ENCODE results near the gene TAAR5. TPM values are rescaled to one million over a fixed set of nuclear protein-coding genes. Genes with fewer than 3 reads are reported as not detected.

The TAAR5 gene, protein sequence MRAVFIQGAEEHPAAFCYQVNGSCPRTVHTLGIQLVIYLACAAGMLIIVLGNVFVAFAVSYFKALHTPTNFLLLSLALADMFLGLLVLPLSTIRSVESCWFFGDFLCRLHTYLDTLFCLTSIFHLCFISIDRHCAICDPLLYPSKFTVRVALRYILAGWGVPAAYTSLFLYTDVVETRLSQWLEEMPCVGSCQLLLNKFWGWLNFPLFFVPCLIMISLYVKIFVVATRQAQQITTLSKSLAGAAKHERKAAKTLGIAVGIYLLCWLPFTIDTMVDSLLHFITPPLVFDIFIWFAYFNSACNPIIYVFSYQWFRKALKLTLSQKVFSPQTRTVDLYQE
- total RNA-seq, result not detected in 2 replicates

DNA sequence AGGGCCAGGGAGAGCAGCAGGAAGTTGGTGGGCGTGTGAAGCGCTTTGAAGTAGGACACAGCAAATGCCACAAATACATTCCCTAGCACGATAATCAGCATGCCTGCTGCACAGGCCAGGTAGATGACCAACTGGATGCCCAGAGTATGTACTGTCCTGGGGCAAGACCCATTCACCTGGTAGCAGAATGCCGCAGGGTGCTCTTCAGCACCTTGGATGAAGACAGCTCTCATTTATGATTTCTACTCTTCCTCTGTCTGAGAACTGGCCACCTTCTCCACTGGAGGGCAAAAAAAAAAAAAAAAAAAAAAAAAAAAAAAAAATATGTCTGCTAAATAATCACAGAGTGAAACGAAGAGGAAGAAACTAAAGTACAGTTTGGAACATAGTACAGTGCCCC lies at the start of gene TAAR5:
Gene TAAR5 (minus strand): TSS at position 288 of the 400 bp plus-strand sequence. CDS start 55 bp downstream, at position 233.

DNA sequence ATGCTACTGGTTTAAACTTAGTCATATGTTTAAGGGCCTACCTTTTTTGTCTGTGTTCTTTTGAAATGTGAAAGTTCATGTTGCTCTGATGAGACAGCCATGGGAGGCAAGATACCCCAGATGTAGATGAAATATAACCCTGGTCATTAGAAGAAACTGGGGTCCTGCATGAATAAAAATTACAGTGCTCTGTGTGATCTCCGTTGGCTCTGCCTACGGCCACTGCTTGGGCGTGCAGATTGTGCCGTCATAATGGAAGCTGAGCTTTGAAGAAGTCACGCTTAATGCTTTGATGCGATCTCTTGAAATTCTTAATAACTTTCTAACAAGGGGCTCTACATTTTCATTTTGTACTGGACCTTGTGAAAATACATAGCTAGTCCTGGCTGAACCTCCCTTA lies 34.6 kb upstream of the TAAR5 start, which contains the start of gene TAAR2:
Gene TAAR2 (minus strand): TSS at position 101 of the 400 bp plus-strand sequence. CDS start 0 bp downstream, at position 101.

DNA sequence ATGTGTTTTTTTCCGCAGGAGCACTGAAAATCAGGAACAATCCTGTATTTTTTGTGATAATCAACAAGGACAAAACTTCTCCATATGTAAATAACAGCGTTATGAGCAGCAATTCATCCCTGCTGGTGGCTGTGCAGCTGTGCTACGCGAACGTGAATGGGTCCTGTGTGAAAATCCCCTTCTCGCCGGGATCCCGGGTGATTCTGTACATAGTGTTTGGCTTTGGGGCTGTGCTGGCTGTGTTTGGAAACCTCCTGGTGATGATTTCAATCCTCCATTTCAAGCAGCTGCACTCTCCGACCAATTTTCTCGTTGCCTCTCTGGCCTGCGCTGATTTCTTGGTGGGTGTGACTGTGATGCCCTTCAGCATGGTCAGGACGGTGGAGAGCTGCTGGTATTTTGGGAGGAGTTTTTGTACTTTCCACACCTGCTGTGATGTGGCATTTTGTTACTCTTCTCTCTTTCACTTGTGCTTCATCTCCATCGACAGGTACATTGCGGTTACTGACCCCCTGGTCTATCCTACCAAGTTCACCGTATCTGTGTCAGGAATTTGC lies 19.2 kb downstream of the TAAR5 start, which contains the start of gene TAAR6:
Gene TAAR6 (plus strand): TSS at position 102 of the 557 bp plus-strand sequence. CDS start 0 bp downstream, at position 102.

DNA sequence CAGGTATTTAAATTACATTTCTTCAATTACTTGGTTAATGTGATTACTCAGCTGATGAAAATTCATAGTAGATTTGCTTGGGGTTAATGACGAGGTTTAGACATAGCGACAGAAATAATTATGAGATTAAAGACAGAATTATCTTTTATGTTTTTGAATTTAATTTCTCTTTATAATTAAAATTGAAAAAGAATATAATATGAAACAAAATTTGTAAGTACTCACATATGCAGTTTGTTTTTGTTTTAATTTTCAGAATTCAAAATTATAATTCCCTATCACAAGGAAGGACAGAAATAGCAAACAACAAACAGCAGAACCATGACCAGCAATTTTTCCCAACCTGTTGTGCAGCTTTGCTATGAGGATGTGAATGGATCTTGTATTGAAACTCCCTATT lies 37.2 kb downstream of the TAAR5 start, which contains the start of gene TAAR8:
Gene TAAR8 (plus strand): TSS at position 301 of the 400 bp plus-strand sequence. CDS start 21 bp downstream, at position 322.

Other genes with a start within 250 kb of the TAAR5 start
- 16.0 and 20.6 TPM in 2 replicates for gene MOXD1, start 188.3 kb downstream of the TAAR5 start, total RNA-seq
- gene STX7, start 76.6 kb downstream of the TAAR5 start, total RNA-seq, result 13.3 and 13.8 TPM in 2 replicates
- not detected in 2 replicates for gene TAAR9, start 51.5 kb downstream of the TAAR5 start, total RNA-seq
- gene TAAR8, start 37.1 kb downstream of the TAAR5 start, total RNA-seq, result not detected in 2 replicates
- gene TAAR6, start 19.4 kb downstream of the TAAR5 start, total RNA-seq, result not detected in 2 replicates
- gene TAAR2, start 34.5 kb upstream of the TAAR5 start, total RNA-seq, result not detected in 2 replicates
- gene TAAR1, start 69.4 kb upstream of the TAAR5 start, total RNA-seq, result not detected in 2 replicates
- 0.13 TPM in 1 of 2 replicates, not detected in the other for gene VNN1, start 124.3 kb upstream of the TAAR5 start, total RNA-seq
- 0.39 TPM in 1 of 2 replicates, not detected in the other for gene VNN2, start 168.2 kb upstream of the TAAR5 start, total RNA-seq
- gene SLC18B1, start 208.9 kb upstream of the TAAR5 start, total RNA-seq, result 5.7 and 6.1 TPM in 2 replicates
- gene RPS12, start 224.8 kb upstream of the TAAR5 start, total RNA-seq, result 2,921 and 2,994 TPM in 2 replicates

Measured in epithelial cell of alveolus of lung (primary cell).